HCT116 (cell line): ENCODE measurements around the gene AOC2.

ENCODE experiments used
- CEBPB ChIP-seq: IDR thresholded peaks from 2 replicates; pipeline ENCODE4 v1.6.1; 2012; ENCODE audit warnings: low read depth
- EZH2 ChIP-seq: fragments of 200-600 bp; sonication (generic); IDR thresholded peaks from 2 replicates; pipeline ENCODE4 v1.6.1; 2017; ENCODE audit warnings: antibody characterized with exemption, mixed run types
- POLR2A ChIP-seq: IDR thresholded peaks from 2 replicates; pipeline ENCODE4 v1.7.0; 2011; ENCODE audit warnings: borderline replicate concordance; ENCODE audit not compliant: insufficient read depth, insufficient read length; ENCODE audit errors: extremely low read depth
- ZNF274 ChIP-seq: fragments of 200-500 bp; sonication (Bioruptor generic); IDR thresholded peaks from 2 replicates; pipeline ENCODE4 v1.6.1; 2014; ENCODE audit warnings: mild to moderate bottlenecking, low read depth, low read length, inconsistent platforms
- TF ChIP-seq, protein P1 (sequence below), 3 experiments: fragments of 200-600 bp in 1 of 3; sonication (generic) in 1 of 3; IDR thresholded peaks in 2 of 3; conservative IDR thresholded peaks in 1 of 3; 2 replicates each; pipeline ENCODE4 v1.5.1; 2012 to 2017; ENCODE audit warnings: low read depth in 2 of 3, low read length in 2 of 3, antibody characterized with exemption in 1 of 3, borderline replicate concordance in 1 of 3, control low read depth in 1 of 3, mild to moderate bottlenecking in 1 of 3, mixed read lengths in 1 of 3, mixed run types in 1 of 3, moderate library complexity in 1 of 3; ENCODE audit not compliant: insufficient read depth in 1 of 3

- TF ChIP-seq POLR2A (no peak), CEBPB (no peak), ZNF274 (no peak), EZH2 (no peak)
- TF ChIP-seq, protein P1, sequence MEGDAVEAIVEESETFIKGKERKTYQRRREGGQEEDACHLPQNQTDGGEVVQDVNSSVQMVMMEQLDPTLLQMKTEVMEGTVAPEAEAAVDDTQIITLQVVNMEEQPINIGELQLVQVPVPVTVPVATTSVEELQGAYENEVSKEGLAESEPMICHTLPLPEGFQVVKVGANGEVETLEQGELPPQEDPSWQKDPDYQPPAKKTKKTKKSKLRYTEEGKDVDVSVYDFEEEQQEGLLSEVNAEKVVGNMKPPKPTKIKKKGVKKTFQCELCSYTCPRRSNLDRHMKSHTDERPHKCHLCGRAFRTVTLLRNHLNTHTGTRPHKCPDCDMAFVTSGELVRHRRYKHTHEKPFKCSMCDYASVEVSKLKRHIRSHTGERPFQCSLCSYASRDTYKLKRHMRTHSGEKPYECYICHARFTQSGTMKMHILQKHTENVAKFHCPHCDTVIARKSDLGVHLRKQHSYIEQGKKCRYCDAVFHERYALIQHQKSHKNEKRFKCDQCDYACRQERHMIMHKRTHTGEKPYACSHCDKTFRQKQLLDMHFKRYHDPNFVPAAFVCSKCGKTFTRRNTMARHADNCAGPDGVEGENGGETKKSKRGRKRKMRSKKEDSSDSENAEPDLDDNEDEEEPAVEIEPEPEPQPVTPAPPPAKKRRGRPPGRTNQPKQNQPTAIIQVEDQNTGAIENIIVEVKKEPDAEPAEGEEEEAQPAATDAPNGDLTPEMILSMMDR (IDR thresholded peaks at IDR 0.05 in 2 of 3, conservative IDR thresholded peaks at IDR 0.05 in 1 of 3; ENCODE audit: borderline replicate concordance in 1 of 3, insufficient read depth in 1 of 3, low read depth in 2 of 3, low read length in 2 of 3): no peak
These were observed 6.6 kb downstream of the AOC2 start, which contains the start of gene AOC3 for GRCh38 chr17:42850954-42851353.
